ENCODE measurements around the gene KMT2D. TPM values are rescaled to one million over a fixed set of nuclear protein-coding genes. Genes with fewer than 3 reads are reported as not detected.

KMT2D gene
- total and polyA plus RNA-seq, 10 of the 15 experiments (the other 5 are each of a cell fraction or from before 2014, with no cell fraction given) = 0.51 to 71.5 (median 10.4) TPM

GRCh38 chr12:49017891-49018260 lies 42.7 kb downstream of the KMT2D start:
- ChIA-PET POLR2A (interaction anchor here (0.6 to 4.9 kb wide), 3 partner anchors 12 to 237 kb away, joined by 3 to 52 read pairs (median 4); partner anchors contain the start of gene DDN), RAD21 (ENCODE audit: unreplicated experiment) (interaction anchor here (0.6 to 5.0 kb wide), 4 partner anchors 20 to 116 kb away, joined by 3 to 62 read pairs (median 3); partner anchors contain the start of genes DDN and KMT2D), SMC1A (ENCODE audit: uncharacterized antibody, unreplicated experiment) (interaction anchor here (1.0 to 7.5 kb wide), 4 partner anchors 17 to 117 kb away, joined by 3 to 47 read pairs (median 12); partner anchors contain the start of gene DDN), CTCF (interaction anchor here (0.7 to 11.1 kb wide), 7 partner anchors 12 to 165 kb away, joined by 3 to 172 read pairs (median 9); partner anchors contain the start of genes DDN and DDX23)
- TF ChIP-seq NR2F1 (conservative IDR thresholded peaks at IDR 0.05) = no peak
- 0 out of 2 replicates have a peak, but pooled peaks have one; percentile 37 for TF ChIP-seq RUNX3 (IDR thresholded peaks at IDR 0.05; ENCODE audit: low read length)
- TF ChIP-seq TAF1 (IDR thresholded peaks at IDR 0.05; ENCODE audit: borderline replicate concordance, low read depth, low read length) = no peak
- TF ChIP-seq MTA3 (IDR thresholded peaks at IDR 0.05; ENCODE audit: borderline replicate concordance, low read length) = 0 out of 2 replicates have a peak, but pooled peaks have one; percentile 9
- TF ChIP-seq SREBF2 (IDR thresholded peaks at IDR 0.05; ENCODE audit: low read length) = no peak
- TF ChIP-seq PML (IDR thresholded peaks at IDR 0.05; ENCODE audit: low read length) = peak; percentile 14; the same call in 1 of the 2 replicates
- TF ChIP-seq ZNF207 (IDR thresholded peaks at IDR 0.05; ENCODE audit: borderline replicate concordance) = no peak
- no peak for TF ChIP-seq BACH1 (IDR thresholded peaks at IDR 0.05; ENCODE audit: borderline replicate concordance)
- WGBS (ENCODE audit: insufficient coverage, insufficient replicate concordance, low lambda C conversion rate, missing lambda C conversion rate) = 1% methylated on average over 8 of the region's 8 CpGs
- intact Hi-C loops (cut with micrococcal nuclease; ENCODE audit: unreplicated experiment) (loop anchor here (1.0 kb wide), 1 partner anchor 19 kb away; the partner anchor contains the start of gene DDN), in situ Hi-C loops (cut with MboI) (no loop called here)
- Histone ChIP-seq H3K27me3 (replicated peaks in 1 of 2; ENCODE audit: control insufficient read depth in 2 of 2, insufficient read depth in 2 of 2, low read length in 1 of 2) (no peaks in the 10 kb centered on the region), H4K20me1 (ENCODE audit: control insufficient read depth, insufficient read depth) (no peaks in the 10 kb centered on the region), H3K4me3 (peak overlapping the region; percentile 93), H3K27ac (ENCODE audit: control insufficient read depth, insufficient read depth) (peak overlapping the region; percentile 93), H3K9me3 (replicated peaks; ENCODE audit: control insufficient read depth, insufficient read depth, low read length) (no peaks in the 10 kb centered on the region), H2AFZ (ENCODE audit: control insufficient read depth, low read depth, low read length) (peak overlapping the region; percentile 75), H3K4me1 (ENCODE audit: control insufficient read depth, insufficient read depth, low read length) (0 out of 2 replicates have a peak, but pooled peaks cover 3% of the 10 kb centered on the region), H3K36me3 (ENCODE audit: control insufficient read depth in 2 of 2, insufficient read depth in 2 of 2, low read length in 1 of 2) (peaks cover 9 to 10% of the 10 kb centered on the region in 2 experiments), H3K79me2 (ENCODE audit: control insufficient read depth, insufficient read depth, low read length) (peaks cover 21% of the 10 kb centered on the region), H3K9ac (ENCODE audit: control insufficient read depth, insufficient read depth, low read length) (peak overlapping the region; percentile 90), H3K4me2 (ENCODE audit: control insufficient read depth, insufficient read depth) (peak overlapping the region; percentile 75)
- DNase-seq (ENCODE audit: low read depth, low spot score) = no peak
- FAIRE-seq = no peak
- BruUV-seq (replicated peaks) = no TSS peak
- ATAC-seq = peak; percentile 35

Data from GM12878 (cell line).